ENCODE measurements around the gene LMAN2. TPM values are rescaled to one million over a fixed set of nuclear protein-coding genes. Genes with fewer than 3 reads are reported as not detected.

LMAN2 gene
- total and polyA plus RNA-seq, 8 donors, result 71.1 to 128 (median 92.6) TPM

DNA sequence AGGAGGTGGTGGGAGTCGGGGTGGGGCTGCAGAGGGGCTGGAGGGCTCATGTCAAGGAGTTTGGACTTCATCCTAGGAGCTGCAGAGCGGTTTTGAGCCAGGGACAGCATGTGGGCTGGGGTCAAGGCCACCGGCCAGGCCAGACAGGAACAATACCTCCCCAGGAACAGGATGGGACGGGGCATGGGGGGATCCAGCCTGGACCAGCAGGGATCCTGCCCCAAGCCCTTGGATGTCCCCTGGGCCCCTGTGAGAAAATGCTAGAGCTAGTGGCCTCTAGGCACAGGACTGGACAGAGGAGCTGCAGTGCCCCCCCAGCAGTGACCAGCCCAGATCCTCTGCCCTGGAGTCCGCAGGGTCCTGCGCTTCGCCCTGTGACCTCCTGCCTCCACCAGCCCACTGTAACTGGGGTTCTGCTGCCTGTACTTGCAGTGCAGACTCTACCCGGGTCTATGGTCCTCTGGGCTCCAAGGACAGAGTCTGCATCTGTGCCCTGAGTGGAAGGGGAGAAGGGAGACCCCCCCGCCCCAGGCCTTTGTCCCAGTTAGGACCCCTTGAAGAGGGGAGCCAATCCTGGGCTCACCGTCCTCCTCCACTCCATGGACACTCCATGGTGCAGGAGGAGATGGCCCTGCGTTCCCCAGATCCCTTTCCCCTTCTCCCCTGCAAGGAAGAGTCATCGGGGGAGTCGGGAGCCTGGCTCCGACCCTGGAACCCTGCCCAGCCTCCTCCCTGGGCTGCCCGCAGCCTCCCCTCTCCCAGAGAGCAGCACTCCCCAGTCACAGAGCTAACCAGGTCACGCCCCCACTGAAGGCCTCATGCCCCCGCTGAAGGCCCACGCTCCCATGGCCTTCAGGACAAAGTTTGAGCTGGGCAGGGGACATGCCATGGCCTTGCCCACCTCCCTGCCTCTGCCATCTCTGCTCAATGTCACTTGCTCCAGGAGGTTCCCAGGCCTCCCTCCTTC, 36.8 kb downstream of the LMAN2 start:
- Histone ChIP-seq H3K4me1 (peaks cover 0 to 20% (median 16%) of the 10 kb centered on the region in 3 donors), H3K4me3 (no peak overlapping the region), H3K27ac (no peak overlapping the region), H3K36me3 (no peaks in the 10 kb centered on the region), H3K27me3 (no peaks in the 10 kb centered on the region), H3K9me3 (no peaks in the 10 kb centered on the region)
- WGBS, 2 donors, result 85% methylated on average over 15 to 18 of the region's 18 CpGs
- FAIRE-seq (no peak), DNase-seq (peak in 2 of 6 donors; percentile 55 to 65), ATAC-seq (no peak)
- TF ChIP-seq CTCF (IDR thresholded peaks at IDR 0.05), result no peak
- intact Hi-C loops (cut with DNase I), result loop anchor here in 1 of 3 donors (10.0 kb wide), 2 partner anchors 70 to 140 kb away; partner anchors contain the start of gene SLC34A1

GRCh38 chr5:177313561-177314259, 37.8 kb downstream of the LMAN2 start:
- intact Hi-C loops (cut with DNase I), result loop anchor here in 1 of 3 donors (10.0 kb wide), 2 partner anchors 71 to 141 kb away; partner anchors contain the start of gene SLC34A1
- DNase-seq (peak in 2 of 6 donors; percentile 23 to 28), ATAC-seq (no peak), FAIRE-seq (no peak)
- no peaks in the 10 kb centered on the region for H3K9me3 ChIP-seq
- no peaks in the 10 kb centered on the region for H3K27me3 ChIP-seq
- no peak overlapping the region for H3K27ac ChIP-seq
- H3K4me3 ChIP-seq, result no peak overlapping the region
- TF ChIP-seq CTCF (IDR thresholded peaks at IDR 0.05), result no peak
- WGBS, 2 donors, result 91 to 95% methylated on average over 15 of the region's 15 CpGs
- peaks cover 0 to 25% (median 16%) of the 10 kb centered on the region in 3 donors for H3K4me1 ChIP-seq
- no peaks in the 10 kb centered on the region for H3K36me3 ChIP-seq

GRCh38 chr5:177312649-177313181, 38.8 kb downstream of the LMAN2 start:
- FAIRE-seq (no peak), ATAC-seq (no peak), DNase-seq (peak in 1 of 6 donors; percentile 72)
- Histone ChIP-seq H3K4me3 (peak overlapping the region in 1 of 4 donors; percentile 50), H3K4me1 (peaks cover 9 to 29% (median 12%) of the 10 kb centered on the region in 3 donors), H3K27ac (no peak overlapping the region), H3K9me3 (no peaks in the 10 kb centered on the region), H3K36me3 (no peaks in the 10 kb centered on the region), H3K27me3 (no peaks in the 10 kb centered on the region)
- no peak for TF ChIP-seq CTCF (IDR thresholded peaks at IDR 0.05)
- 34 to 37% methylated on average over 19 of the region's 19 CpGs for WGBS, 2 donors
- intact Hi-C loops (cut with DNase I), result loop anchor here in 1 of 3 donors (10.0 kb wide), 2 partner anchors 72 to 142 kb away; partner anchors contain the start of gene SLC34A1

- FAIRE-seq, result no peak
These were observed 39.5 kb downstream of the LMAN2 start, which contains the start of gene MXD3 for GRCh38 chr5:177311723-177312648. MXD3 (minus strand) TSS chr5:177311898; CDS start chr5:177311830, 68 bp downstream.

More at GRCh38 chr5:177311723-177312648, 39.5 kb downstream of the LMAN2 start, which contains the start of gene MXD3:
- DNase-seq (peak; percentile 92 to 95 (median 94)), ATAC-seq (peak; percentile 61 to 93 (median 85))
- Histone ChIP-seq H3K27ac (no peak within 1 kb of the TSS), H3K4me1 (peaks cover 11 to 32% (median 12%) of the 10 kb centered on the region in 3 donors), H3K36me3 (peaks cover 0 to 6% (median 0%) of the 10 kb centered on the region in 3 donors), H3K4me3 (peak within 1 kb of the TSS; percentile 20 to 50 (median 32)), H3K9me3 (no peaks in the 10 kb centered on the region), H3K27me3 (no peaks in the 10 kb centered on the region)
- TF ChIP-seq CTCF (IDR thresholded peaks at IDR 0.05), result no peak
- 9 to 20% methylated on average over 70 to 78 of the region's 78 CpGs for WGBS, 2 donors
- intact Hi-C loops (cut with DNase I), result loop anchor here in 1 of 3 donors (10.0 kb wide), 2 partner anchors 73 to 143 kb away; partner anchors contain the start of gene SLC34A1

Data from pancreas (tissue), 10 donors.